ENCODE measurements around the gene MBNL2. TPM values are rescaled to one million over a fixed set of nuclear protein-coding genes. Genes with fewer than 3 reads are reported as not detected.

Gene MBNL2
- total RNA-seq, 1 experiment from 2014 or later, result 0.17 TPM

GRCh38 chr13:97221046-97221445, 1.1 kb upstream of the MBNL2 start:
- Histone ChIP-seq H3T11ph (ENCODE audit: low read length) (no peak overlapping the region), H2BK20ac (ENCODE audit: low read depth, low read length, poor library complexity, severe bottlenecking) (no peak overlapping the region), H2BK120ac (ENCODE audit: low read depth, low read length, poor library complexity, severe bottlenecking) (no peak overlapping the region), H2AFZ (ENCODE audit: low read length) (no peak overlapping the region), H2BK5ac (ENCODE audit: insufficient read length, low read length) (no peak overlapping the region), H4K8ac (replicated peaks; ENCODE audit: insufficient read length, low read depth, low read length) (no peak overlapping the region), H3K9ac (ENCODE audit: extremely low read depth, insufficient read length, low read length) (no peak overlapping the region), H2AK5ac (ENCODE audit: insufficient read length, low read length) (no peak overlapping the region), H3K4ac (ENCODE audit: low read depth, low read length) (no peak overlapping the region), H3K56ac (ENCODE audit: insufficient read length, low read depth, low read length) (no peak overlapping the region), H3K23me2 (ENCODE audit: insufficient read length, low read depth, low read length, poor library complexity, severe bottlenecking) (no peaks in the 10 kb centered on the region), H3K14ac (ENCODE audit: insufficient read depth, low read length) (no peak overlapping the region), H3K79me2 (ENCODE audit: insufficient read depth, low read length) (no peaks in the 10 kb centered on the region), H3K18ac (ENCODE audit: insufficient read length, low read depth, low read length) (no peak overlapping the region), H2BK12ac (ENCODE audit: insufficient read length, low read depth, low read length) (no peak overlapping the region), H3K9me3 (ENCODE audit: control insufficient read depth, low read depth, low read length) (no peaks in the 10 kb centered on the region), H4K5ac (ENCODE audit: insufficient read length, low read depth, low read length) (no peak overlapping the region), H3K4me1 (ENCODE audit: insufficient read depth, low read length) (0 out of 2 replicates have a peak, but pooled peaks cover 2% of the 10 kb centered on the region), H2BK15ac (ENCODE audit: low read depth, low read length) (no peak overlapping the region), H3K23ac (ENCODE audit: insufficient read length, low read depth, low read length) (no peak overlapping the region), H3K27me3 (ENCODE audit: insufficient read depth, low read length) (peaks cover 18% of the 10 kb centered on the region; the same call in 1 of the 2 replicates), H3K4me2 (ENCODE audit: insufficient read depth, insufficient read length, low read length) (no peak overlapping the region), H4K91ac (ENCODE audit: insufficient read length, low read depth, low read length) (no peak overlapping the region), H3K27ac (ENCODE audit: insufficient read length, low read depth, low read length) (no peak overlapping the region), H4K20me1 (ENCODE audit: control insufficient read depth, insufficient read depth, insufficient read length) (no peaks in the 10 kb centered on the region), H3K79me1 (ENCODE audit: insufficient read depth, low read depth, low read length, poor library complexity, severe bottlenecking) (no peaks in the 10 kb centered on the region)
- WGBS (ENCODE audit: extremely low coverage, insufficient read length, low lambda C conversion rate), result no CpG with 5 or more reads among the region's 2 CpGs
- no peak for TF ChIP-seq CTCF (conservative IDR thresholded peaks at IDR 0.05)
- peaks cover 22 to 32% of the 10 kb centered on the region in 2 experiments for H3K4me1 Mint-ChIP-seq
- no peaks in the 10 kb centered on the region; a peak in 1 of 5 replicates for H3K9me3 Mint-ChIP-seq
- H3K4me3 Mint-ChIP-seq, result no peak overlapping the region
- no peak for DNase-seq
- H3K27me3 Mint-ChIP-seq (ENCODE audit: low read depth), result peaks cover 94% of the 10 kb centered on the region
- no peaks in the 10 kb centered on the region for H3K36me3 Mint-ChIP-seq (ENCODE audit: insufficient read depth in 1 of 3, low read depth in 3 of 3)
- H3K27ac Mint-ChIP-seq, result no peak overlapping the region

All from H9 (cell line).